ENCODE data around the gene NAV3. TPM values are rescaled to one million over a fixed set of nuclear protein-coding genes. Genes with fewer than 3 reads are reported as not detected.
A peak's percentile ranks its signal among the peaks of the same experiment; 100 is the strongest.

Gene NAV3
- total RNA-seq, 6 experiments from 2014 or later: 0.22 to 3.2 (median 1.2) TPM

- Histone ChIP-seq H3K36me3 (no peaks in the 10 kb centered on the region), H3K27me3 (no peaks in the 10 kb centered on the region), H3K4me1 (no peaks in the 10 kb centered on the region), H3K27ac (no peak overlapping the region), H3K4me3 (no peak overlapping the region), H3K9me3 (no peaks in the 10 kb centered on the region)
- intact Hi-C loops (cut with DNase I): no loop called here
- 19% methylated on average over 3 of the region's 3 CpGs for WGBS (ENCODE audit: insufficient coverage, low coverage, low lambda C conversion rate, missing lambda C conversion rate)
- ATAC-seq (peak; percentile 27 to 52 (median 43)), DNase-seq (no peak)
- TF ChIP-seq POLR2A (IDR thresholded peaks at IDR 0.05) (no peak), CTCF (IDR thresholded peaks at IDR 0.05) (peak in 3 of 4 donors; percentile 32 to 66 (median 41))
Measured at GRCh38 chr12:78181544-78182162, 351.0 kb downstream of the NAV3 start.

- intact Hi-C loops (cut with DNase I): no loop called here
- Histone ChIP-seq H3K36me3 (no peaks in the 10 kb centered on the region), H3K27ac (no peak overlapping the region), H3K9me3 (no peaks in the 10 kb centered on the region), H3K4me1 (no peaks in the 10 kb centered on the region), H3K27me3 (no peaks in the 10 kb centered on the region), H3K4me3 (no peak overlapping the region)
- no peak for ATAC-seq
- no peak for TF ChIP-seq CTCF (IDR thresholded peaks at IDR 0.05)
- TF ChIP-seq POLR2A (IDR thresholded peaks at IDR 0.05): no peak
- DNase-seq: no peak
Measured at GRCh38 chr12:78183824-78184223, 353.1 kb downstream of the NAV3 start.

- Histone ChIP-seq H3K4me3 (no peak overlapping the region), H3K27ac (no peak overlapping the region), H3K4me1 (no peaks in the 10 kb centered on the region), H3K36me3 (no peaks in the 10 kb centered on the region), H3K27me3 (no peaks in the 10 kb centered on the region), H3K9me3 (no peaks in the 10 kb centered on the region)
- intact Hi-C loops (cut with DNase I): no loop called here
- DNase-seq: no peak
- no peak for TF ChIP-seq POLR2A (IDR thresholded peaks at IDR 0.05)
- TF ChIP-seq CTCF (IDR thresholded peaks at IDR 0.05): no peak
- no peak for ATAC-seq
Measured at GRCh38 chr12:78185109-78185508, 354.4 kb downstream of the NAV3 start.

- intact Hi-C loops (cut with DNase I): no loop called here
- 72% methylated on average over 2 of the region's 2 CpGs for WGBS (ENCODE audit: insufficient coverage, low coverage, low lambda C conversion rate, missing lambda C conversion rate)
- no peak overlapping the region for H3K4me3 ChIP-seq
- no peaks in the 10 kb centered on the region for H3K9me3 ChIP-seq
- DNase-seq (no peak), ATAC-seq (no peak)
- H3K4me1 ChIP-seq: no peaks in the 10 kb centered on the region
- TF ChIP-seq CTCF (IDR thresholded peaks at IDR 0.05) (no peak), POLR2A (IDR thresholded peaks at IDR 0.05) (no peak)
- no peaks in the 10 kb centered on the region for H3K36me3 ChIP-seq
- H3K27ac ChIP-seq: no peak overlapping the region
- H3K27me3 ChIP-seq: no peaks in the 10 kb centered on the region
Measured at GRCh38 chr12:78185651-78186050, 355.0 kb downstream of the NAV3 start.

GRCh38 chr12:78186670-78187069 lies 356.0 kb downstream of the NAV3 start:
- no peak overlapping the region for H3K4me3 ChIP-seq
- H3K36me3 ChIP-seq: no peaks in the 10 kb centered on the region
- intact Hi-C loops (cut with DNase I): no loop called here
- no peak overlapping the region for H3K27ac ChIP-seq
- no peaks in the 10 kb centered on the region for H3K9me3 ChIP-seq
- ATAC-seq (no peak), DNase-seq (no peak)
- no peaks in the 10 kb centered on the region for H3K27me3 ChIP-seq
- WGBS (ENCODE audit: insufficient coverage, low coverage, low lambda C conversion rate, missing lambda C conversion rate): 53% methylated on average over 1 of the region's 1 CpG
- TF ChIP-seq POLR2A (IDR thresholded peaks at IDR 0.05): no peak
- no peak for TF ChIP-seq CTCF (IDR thresholded peaks at IDR 0.05)
- H3K4me1 ChIP-seq: no peaks in the 10 kb centered on the region

Data from right lobe of liver (tissue), 6 donors.